Heart right ventricle (tissue), 16 donors: ENCODE data around the gene TWSG1. TPM values are rescaled to one million over a fixed set of nuclear protein-coding genes. Genes with fewer than 3 reads are reported as not detected.

Experiments used
- ATAC-seq, 8 donors: fragments of 200-7000 bp; cut with Tn5 transposase; one replicate each; pipeline ENCODE4 v1.9.1; 2020; ENCODE audit warnings: mild to moderate bottlenecking in 8 of 8, moderate library complexity in 8 of 8, moderate number of reproducible peaks in 1 of 8
- DNase-seq, 2 donors: peaks; one replicate each; pipeline ENCODE4 v3.0.0-alpha.2; 2020
- H3K27ac ChIP-seq, 10 donors: fragments of 200-600 bp; sonication (generic) in 2 of 10; one replicate each; pipeline versions ENCODE4 v1.5.0 to v1.8.0; 2020 to 2022; ENCODE audit warnings: mild to moderate bottlenecking in 3 of 10
- H3K27me3 ChIP-seq, 7 donors: fragments of 200-600 bp; one replicate each; pipeline ENCODE4 v1.8.0; 2021 to 2022; ENCODE audit warnings: mild to moderate bottlenecking in 2 of 7
- H3K36me3 ChIP-seq, 9 donors: fragments of 200-600 bp; sonication (generic) in 1 of 9; one replicate each; pipeline versions ENCODE4 v1.5.0 to v1.8.0; 2020 to 2022; ENCODE audit warnings: mild to moderate bottlenecking in 2 of 9
- H3K4me1 ChIP-seq, 9 donors: fragments of 200-600 bp; sonication (generic) in 1 of 9; one replicate each; pipeline versions ENCODE4 v1.5.0 to v1.8.0; 2020 to 2022; ENCODE audit warnings: mild to moderate bottlenecking in 4 of 9
- H3K4me3 ChIP-seq, 10 donors: fragments of 200-600 bp; sonication (generic) in 2 of 10; one replicate each; pipeline versions ENCODE4 v1.5.0 to v1.8.0; 2020 to 2022; ENCODE audit warnings: mild to moderate bottlenecking in 7 of 10, moderate library complexity in 2 of 10
- H3K9me3 ChIP-seq, 11 donors: fragments of 200-600 bp in 10 of 11; sonication (generic) in 2 of 11; one replicate each; pipeline versions ENCODE4 v1.5.0 to v1.8.0; 2013 to 2022; ENCODE audit warnings: mild to moderate bottlenecking in 2 of 11, control low read depth in 1 of 11, moderate library complexity in 1 of 11
- WGBS, 2 donors: extraction: QIAGEN DNeasy Blood & Tissue Kit; methylation state at CpG; one replicate each; pipeline ENCODE4 v1.1.7; 2013; ENCODE audit warnings: inconsistent platforms in 1 of 2; 5-methylcytosine and 5-hydroxymethylcytosine counted together
- intact Hi-C, 10 donors: fragments of 100-400 bp; cut with DNase I; formaldehyde crosslinking; loops; one replicate each; pipeline versions ENCODE4 v1.11.1 to v1.14.2; 2022
- polyA plus RNA-seq, 2 donors: library from polyadenylated mRNA; stranded (reverse); fragments of 200-250 nt; gene quantifications; one replicate each; pipeline ENCODE4 v1.2.3, GENCODE V29; 2013
- total RNA-seq, 10 donors: library from RNA; stranded (reverse); fragmentation: NEBNext Ultra II Directional in 3 of 10; extraction: Animal tissue kit (Norgen Biotek cat#: 25700) in 3 of 10; gene quantifications; one replicate each; pipeline versions ENCODE4 v1.2.1 to v1.2.4, GENCODE V29; 2021 to 2023
- TF ChIP-seq, protein P1 (sequence below), 9 donors: fragments of 200-600 bp; sonication (generic) in 2 of 9; IDR thresholded peaks; one replicate each; pipeline versions ENCODE4 v1.5.0 to v1.8.0; 2021 to 2022; ENCODE audit warnings: antibody characterized with exemption in 9 of 9, mild to moderate bottlenecking in 5 of 9, moderate library complexity in 1 of 9
- donor health status: Arrhythmogenic right ventricular cardiomyopathy.
- donor health status: ischemic (EF 13 %, LVEDD 7.1; RV severe dilation, severe dysfunction).
- donor health status: healthy with polysubstance abuse.
- donor health status: DM: no; HTN: yes; CAD: no.
- donor health status: DM: no; HTN: no; CAD: no.
- donor health status: ischemic (EF 25% LVEDD 6.9; RV normal size, moderate dysfunction).
- donor health status: ischemic (EF 25% LVEDD 5.7; RV mildly dilated, moderate dysfunction).
- donor health status: healthy.
- donor health status: DM: yes; HTN: yes; CAD: no.
- donor health status: Ischemic cardiomyopathy.
- donor health status: ischemic (EF 35%, LVEDD 5.7; RV mildly dilated, moderate dysfunction).
- donor health status: nonischemic (EF 11% LVEDD 7.7; RV severe dilation, severe dysfunction).
- donor health status: DM: yes; HTN: yes; CAD: no.
- donor health status: PGD.
- donor health status: ischemic (EF 29% LVEDD 5.4; RV normal size, mild dysfunction).
- donor health status: nonischemic (EF 23%, LVEDD 6.1; RV moderate dilation, normal function).

The TWSG1 gene
- total and polyA plus RNA-seq, 12 donors = 6.6 to 15.0 (median 11.2) TPM

DNA sequence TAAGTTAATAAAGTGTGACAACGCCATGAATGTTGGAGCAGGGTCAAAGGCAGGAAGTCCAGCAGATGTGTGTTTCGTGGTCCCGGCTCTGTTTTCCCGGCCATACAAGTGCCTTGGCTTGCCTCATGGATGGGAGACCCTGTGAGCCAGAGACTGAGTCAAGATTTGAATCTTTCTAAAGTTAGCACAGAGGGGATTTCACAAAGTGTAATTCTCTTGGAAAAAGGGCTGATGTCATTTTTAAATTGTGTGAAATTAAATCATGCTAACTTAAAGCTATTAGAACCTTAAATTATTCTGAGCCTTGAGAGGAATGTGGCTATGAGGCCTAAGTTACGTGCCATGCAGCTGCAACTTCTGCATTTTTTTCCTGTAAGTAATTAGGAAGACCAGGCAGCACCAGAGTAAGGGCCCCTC lies 102.5 kb downstream of the TWSG1 start:
- peak in 1 of 2 donors; percentile 14 for DNase-seq
- H3K4me3 ChIP-seq = no peak overlapping the region
- H3K27me3 ChIP-seq = no peaks in the 10 kb centered on the region
- WGBS, 2 donors = 44 to 50% methylated on average over 5 of the region's 5 CpGs
- peak in 4 of 8 donors; percentile 62 to 63 (median 63) for ATAC-seq
- intact Hi-C loops = no loop called here
- H3K36me3 ChIP-seq = no peaks in the 10 kb centered on the region
- peak overlapping the region in 4 of 10 donors; percentile 9 to 50 (median 40) for H3K27ac ChIP-seq
- TF ChIP-seq, protein P1, sequence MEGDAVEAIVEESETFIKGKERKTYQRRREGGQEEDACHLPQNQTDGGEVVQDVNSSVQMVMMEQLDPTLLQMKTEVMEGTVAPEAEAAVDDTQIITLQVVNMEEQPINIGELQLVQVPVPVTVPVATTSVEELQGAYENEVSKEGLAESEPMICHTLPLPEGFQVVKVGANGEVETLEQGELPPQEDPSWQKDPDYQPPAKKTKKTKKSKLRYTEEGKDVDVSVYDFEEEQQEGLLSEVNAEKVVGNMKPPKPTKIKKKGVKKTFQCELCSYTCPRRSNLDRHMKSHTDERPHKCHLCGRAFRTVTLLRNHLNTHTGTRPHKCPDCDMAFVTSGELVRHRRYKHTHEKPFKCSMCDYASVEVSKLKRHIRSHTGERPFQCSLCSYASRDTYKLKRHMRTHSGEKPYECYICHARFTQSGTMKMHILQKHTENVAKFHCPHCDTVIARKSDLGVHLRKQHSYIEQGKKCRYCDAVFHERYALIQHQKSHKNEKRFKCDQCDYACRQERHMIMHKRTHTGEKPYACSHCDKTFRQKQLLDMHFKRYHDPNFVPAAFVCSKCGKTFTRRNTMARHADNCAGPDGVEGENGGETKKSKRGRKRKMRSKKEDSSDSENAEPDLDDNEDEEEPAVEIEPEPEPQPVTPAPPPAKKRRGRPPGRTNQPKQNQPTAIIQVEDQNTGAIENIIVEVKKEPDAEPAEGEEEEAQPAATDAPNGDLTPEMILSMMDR (IDR thresholded peaks at IDR 0.05) = no peak
- no peaks in the 10 kb centered on the region for H3K9me3 ChIP-seq
- H3K4me1 ChIP-seq = peaks cover 0 to 23% (median 4%) of the 10 kb centered on the region in 9 donors

DNA sequence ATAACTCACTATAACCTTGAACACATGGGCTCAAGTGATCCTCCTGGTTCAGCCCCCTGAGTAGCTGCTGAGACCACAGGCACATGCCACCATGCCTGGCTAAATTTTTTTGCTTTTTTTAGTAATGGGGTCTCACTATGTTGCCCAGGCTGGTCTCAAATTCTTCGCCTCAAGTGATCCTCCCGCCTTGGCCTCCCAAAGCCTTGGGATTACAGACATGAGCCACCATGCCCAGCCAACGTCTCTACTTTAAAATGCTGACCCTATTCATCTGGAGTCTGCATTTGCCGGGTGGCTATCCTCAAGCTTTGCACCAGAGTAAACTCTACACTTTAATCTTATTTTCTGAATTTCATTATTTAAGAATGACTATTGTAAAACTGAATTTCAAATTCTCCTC lies 103.1 kb downstream of the TWSG1 start:
- DNase-seq (no peak), ATAC-seq (no peak)
- WGBS, 2 donors = 97 to 98% methylated on average over 4 of the region's 4 CpGs
- TF ChIP-seq, protein P1 (IDR thresholded peaks at IDR 0.05) = no peak
- H3K4me3 ChIP-seq = no peak overlapping the region
- H3K36me3 ChIP-seq = no peaks in the 10 kb centered on the region
- peak overlapping the region in 2 of 10 donors; percentile 35 to 45 for H3K27ac ChIP-seq
- intact Hi-C loops = no loop called here
- H3K4me1 ChIP-seq = peaks cover 0 to 23% (median 4%) of the 10 kb centered on the region in 9 donors
- H3K27me3 ChIP-seq = no peaks in the 10 kb centered on the region
- no peaks in the 10 kb centered on the region for H3K9me3 ChIP-seq

DNA sequence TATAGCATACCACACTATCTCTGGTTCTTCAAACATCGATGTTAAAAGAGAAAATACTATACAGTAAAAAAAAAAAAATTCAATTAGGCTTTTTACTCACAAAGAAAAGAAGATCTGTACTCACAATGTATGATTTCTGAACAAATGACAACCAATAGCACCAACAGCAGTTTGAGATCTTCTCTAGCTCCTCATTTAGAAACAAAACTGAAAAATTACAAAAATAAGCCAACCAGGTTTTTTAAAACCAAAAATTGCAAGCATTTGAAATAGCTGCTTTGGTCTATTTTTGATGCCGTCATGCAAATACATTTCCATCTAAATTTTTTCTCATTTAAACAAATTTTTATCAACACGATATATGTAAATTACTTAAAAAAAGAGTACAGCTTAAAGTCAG lies 106.5 kb downstream of the TWSG1 start:
- no peak overlapping the region for H3K27ac ChIP-seq
- peaks cover 0 to 13% (median 0%) of the 10 kb centered on the region in 9 donors for H3K4me1 ChIP-seq
- H3K27me3 ChIP-seq = no peaks in the 10 kb centered on the region
- no peak overlapping the region for H3K4me3 ChIP-seq
- DNase-seq (no peak), ATAC-seq (no peak)
- intact Hi-C loops = loop anchor here in 1 of 10 donors (10.0 kb wide), 1 partner anchor 64 kb away; no protein-coding TSS in a partner anchor
- H3K36me3 ChIP-seq = no peaks in the 10 kb centered on the region
- TF ChIP-seq, protein P1 (IDR thresholded peaks at IDR 0.05) = no peak
- 93 to 96% methylated on average over 3 of the region's 3 CpGs for WGBS, 2 donors
- no peaks in the 10 kb centered on the region for H3K9me3 ChIP-seq

DNA sequence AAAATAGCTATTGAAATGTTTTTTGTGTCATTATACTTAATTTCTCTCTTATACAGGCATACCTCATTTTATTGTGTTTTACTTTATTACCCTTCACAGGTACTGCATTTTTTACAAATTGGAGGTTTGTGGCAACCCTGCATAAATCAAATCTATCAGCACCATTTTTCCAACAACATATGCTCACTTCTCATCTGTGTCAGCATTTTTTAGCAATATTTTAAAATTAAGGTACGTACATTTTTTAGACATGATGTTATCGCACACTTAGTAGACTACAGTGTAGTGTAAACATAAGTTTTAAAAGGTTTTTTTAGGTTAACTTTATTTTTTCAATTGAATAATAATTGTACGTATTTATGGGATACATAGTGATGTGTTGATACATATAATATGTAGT lies 110.0 kb downstream of the TWSG1 start:
- Histone ChIP-seq H3K27me3 (peaks cover 0 to 7% (median 0%) of the 10 kb centered on the region in 7 donors), H3K36me3 (no peaks in the 10 kb centered on the region), H3K4me1 (no peaks in the 10 kb centered on the region), H3K4me3 (no peak overlapping the region), H3K27ac (no peak overlapping the region), H3K9me3 (peaks cover 0 to 15% (median 0%) of the 10 kb centered on the region in 11 donors)
- TF ChIP-seq, protein P1 (IDR thresholded peaks at IDR 0.05) = no peak
- WGBS, 2 donors = 95 to 96% methylated on average over 3 of the region's 3 CpGs
- ATAC-seq = no peak
- intact Hi-C loops = loop anchor here in 1 of 10 donors (10.0 kb wide), 1 partner anchor 60 kb away; no protein-coding TSS in a partner anchor
- DNase-seq = no peak
